Mesodermal cell (in vitro differentiated cells): ENCODE results near the gene HES5.

Source experiments
- H3K27ac ChIP-seq: 2 replicates; pipeline ENCODE4 v1.7.0; 2013; ENCODE audit warnings: mild to moderate bottlenecking, low read depth, low read length, moderate library complexity; ENCODE audit not compliant: severe bottlenecking
- H3K36me3 ChIP-seq: 2 replicates; pipeline ENCODE4 v1.7.1; 2013; ENCODE audit warnings: mild to moderate bottlenecking, low read length, moderate library complexity; ENCODE audit not compliant: control insufficient read depth, insufficient read depth
- H3K4me1 ChIP-seq: one replicate; pipeline ENCODE4 v1.7.1; 2013; ENCODE audit warnings: mild to moderate bottlenecking, low read length; ENCODE audit not compliant: insufficient read depth, control insufficient read depth, poor library complexity, severe bottlenecking
- H3K4me3 ChIP-seq: 2 replicates; pipeline ENCODE4 v1.7.0; 2013; ENCODE audit warnings: low read length, control low read depth, mild to moderate bottlenecking; ENCODE audit not compliant: insufficient read depth, poor library complexity, severe bottlenecking; ENCODE audit errors: extremely low read depth
- H3K9me3 ChIP-seq: 2 replicates; pipeline ENCODE4 v1.7.1; 2013; ENCODE audit warnings: mild to moderate bottlenecking, low read length, moderate library complexity; ENCODE audit not compliant: control insufficient read depth
- WGBS, 2 experiments: methylation state at CpG; one replicate each; pipeline ENCODE4 v1.1.5; 2013; ENCODE audit warnings: missing lambda C conversion rate in 2 of 2; ENCODE audit not compliant: insufficient coverage in 2 of 2; 5-methylcytosine and 5-hydroxymethylcytosine counted together

The HES5 gene

DNA sequence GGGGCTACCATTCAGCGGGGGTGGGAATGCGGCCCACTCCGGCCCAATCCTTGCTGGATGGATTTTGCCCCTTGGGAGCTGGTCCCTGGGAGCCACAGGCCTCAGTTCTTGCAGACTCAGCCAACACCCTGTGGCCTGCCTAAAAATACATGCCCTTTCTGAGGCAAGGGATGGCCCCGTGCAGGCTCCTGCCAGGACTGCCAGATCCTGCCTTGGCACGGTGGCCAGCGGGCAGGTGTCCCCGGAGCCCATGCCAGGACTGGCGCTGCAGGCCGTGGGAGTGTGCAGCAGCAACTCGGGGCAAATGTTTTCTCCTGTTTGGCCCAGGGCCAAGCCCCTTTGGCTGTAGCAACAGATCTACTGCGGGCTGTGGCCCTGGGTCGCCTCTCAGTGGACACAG, 2.0 kb downstream of the HES5 start:
- H3K27ac ChIP-seq: no peak overlapping the region
- H3K36me3 ChIP-seq: peaks cover 9% of the 10 kb centered on the region
- peaks cover 40% of the 10 kb centered on the region for H3K4me1 ChIP-seq
- no peak overlapping the region for H3K4me3 ChIP-seq
- no peaks in the 10 kb centered on the region for H3K9me3 ChIP-seq
- 87% methylated on average over 11 to 12 of the region's 12 CpGs for WGBS, 2 experiments

DNA sequence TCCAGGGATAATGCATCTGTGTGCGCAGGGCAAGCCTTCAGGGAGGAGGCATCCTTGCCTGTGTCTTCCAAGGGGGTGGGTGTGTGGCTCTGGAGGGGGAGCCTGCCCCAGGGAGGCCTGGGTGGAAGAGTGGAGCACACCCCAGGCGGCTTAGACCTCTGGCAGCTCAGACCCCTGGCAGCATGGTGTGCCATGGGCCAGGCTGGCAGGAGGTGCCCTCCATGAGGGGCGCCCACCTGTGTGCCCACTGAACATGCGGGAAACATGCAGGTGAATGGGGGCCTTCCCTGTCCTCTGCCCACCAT, 2.6 kb downstream of the HES5 start:
- Histone ChIP-seq H3K27ac (no peak overlapping the region), H3K4me3 (no peak overlapping the region), H3K4me1 (peaks cover 41% of the 10 kb centered on the region), H3K36me3 (peaks cover 12% of the 10 kb centered on the region), H3K9me3 (no peaks in the 10 kb centered on the region)
- 86 to 95% methylated on average over 3 of the region's 4 CpGs for WGBS, 2 experiments

DNA sequence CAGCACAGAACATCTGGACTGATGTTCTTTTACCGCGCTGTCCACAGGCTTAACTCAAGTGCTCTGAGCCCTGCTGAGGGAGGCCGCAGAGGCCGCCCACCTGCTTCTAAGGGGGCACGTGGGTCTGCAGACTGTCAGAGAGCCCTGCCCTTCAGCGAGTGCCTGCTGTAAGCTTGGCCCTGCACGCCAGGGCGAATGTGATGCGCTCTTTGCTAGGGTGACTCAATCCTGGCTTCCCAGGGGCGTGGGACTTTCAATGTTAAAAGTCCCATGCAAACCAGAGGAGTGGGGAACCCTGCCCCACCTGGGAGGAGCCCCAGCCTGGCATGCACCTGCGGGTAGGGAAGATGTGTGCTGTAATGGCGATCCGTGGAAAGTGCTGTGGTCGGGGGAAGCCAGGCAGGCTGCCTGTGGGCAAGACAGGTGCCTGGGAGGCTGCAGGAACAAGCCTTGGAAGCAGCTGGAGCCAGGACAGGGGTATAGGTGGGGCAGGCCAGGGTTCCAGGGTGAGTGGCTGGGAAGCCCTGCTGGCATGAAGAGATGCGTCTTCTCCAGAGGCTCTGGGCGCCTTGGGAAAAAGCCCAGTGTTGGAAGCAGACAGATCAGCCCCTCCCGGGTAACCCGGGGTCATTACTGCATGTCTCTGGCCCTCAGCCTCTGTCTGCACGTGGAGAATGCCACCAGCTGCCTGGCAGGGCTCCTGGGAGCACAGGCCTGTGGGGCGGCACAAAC, 3.1 kb downstream of the HES5 start:
- Histone ChIP-seq H3K4me1 (peaks cover 41% of the 10 kb centered on the region), H3K36me3 (peaks cover 16% of the 10 kb centered on the region), H3K27ac (no peak overlapping the region), H3K4me3 (peak overlapping the region; percentile 90), H3K9me3 (no peaks in the 10 kb centered on the region)
- 27 to 28% methylated on average over 18 to 20 of the region's 20 CpGs for WGBS, 2 experiments

GRCh38 chr1:2525920-2526823, 3.9 kb downstream of the HES5 start, which contains the start of gene PANK4:
Gene PANK4, minus strand, starts transcription at chr1:2526596. Its CDS starts 9 bp downstream, at chr1:2526587.
- 0% methylated on average over 78 to 101 of the region's 107 CpGs for WGBS, 2 experiments
- Histone ChIP-seq H3K27ac (peak within 1 kb of the TSS; percentile 87), H3K9me3 (no peaks in the 10 kb centered on the region), H3K4me3 (peak within 1 kb of the TSS; percentile 90), H3K36me3 (peaks cover 24% of the 10 kb centered on the region), H3K4me1 (peaks cover 40% of the 10 kb centered on the region)

DNA sequence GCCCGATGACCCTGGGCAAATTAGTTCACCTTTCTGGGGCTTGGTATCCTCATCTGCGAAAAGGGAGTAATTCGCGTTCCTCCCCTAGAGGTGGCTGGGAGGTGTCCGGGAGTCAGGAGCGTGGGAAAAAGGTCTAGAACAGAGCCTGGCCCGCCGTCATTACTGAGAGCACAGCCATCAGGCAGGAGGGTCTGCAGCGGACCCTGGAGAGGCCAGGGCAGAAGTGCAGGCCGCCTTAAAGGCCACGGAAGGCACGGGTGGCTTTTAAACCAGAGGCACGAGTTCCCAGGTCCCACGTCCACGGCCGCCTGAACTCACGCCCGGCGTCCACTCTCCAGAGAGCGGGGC, 4.5 kb downstream of the HES5 start:
- Histone ChIP-seq H3K9me3 (no peaks in the 10 kb centered on the region), H3K4me1 (peaks cover 33% of the 10 kb centered on the region), H3K4me3 (peak overlapping the region; percentile 90), H3K27ac (peak overlapping the region; percentile 59), H3K36me3 (peaks cover 30% of the 10 kb centered on the region)
- 5 to 9% methylated on average over 20 of the region's 20 CpGs for WGBS, 2 experiments

- peaks cover 35% of the 10 kb centered on the region for H3K4me1 ChIP-seq
- no peaks in the 10 kb centered on the region for H3K9me3 ChIP-seq
- 92 to 96% methylated on average over 8 to 9 of the region's 10 CpGs for WGBS, 2 experiments
- H3K4me3 ChIP-seq: no peak overlapping the region
- no peak overlapping the region for H3K27ac ChIP-seq
- peaks cover 45% of the 10 kb centered on the region for H3K36me3 ChIP-seq
Observed at GRCh38 chr1:2523891-2524609, 6.0 kb downstream of the HES5 start.

DNA sequence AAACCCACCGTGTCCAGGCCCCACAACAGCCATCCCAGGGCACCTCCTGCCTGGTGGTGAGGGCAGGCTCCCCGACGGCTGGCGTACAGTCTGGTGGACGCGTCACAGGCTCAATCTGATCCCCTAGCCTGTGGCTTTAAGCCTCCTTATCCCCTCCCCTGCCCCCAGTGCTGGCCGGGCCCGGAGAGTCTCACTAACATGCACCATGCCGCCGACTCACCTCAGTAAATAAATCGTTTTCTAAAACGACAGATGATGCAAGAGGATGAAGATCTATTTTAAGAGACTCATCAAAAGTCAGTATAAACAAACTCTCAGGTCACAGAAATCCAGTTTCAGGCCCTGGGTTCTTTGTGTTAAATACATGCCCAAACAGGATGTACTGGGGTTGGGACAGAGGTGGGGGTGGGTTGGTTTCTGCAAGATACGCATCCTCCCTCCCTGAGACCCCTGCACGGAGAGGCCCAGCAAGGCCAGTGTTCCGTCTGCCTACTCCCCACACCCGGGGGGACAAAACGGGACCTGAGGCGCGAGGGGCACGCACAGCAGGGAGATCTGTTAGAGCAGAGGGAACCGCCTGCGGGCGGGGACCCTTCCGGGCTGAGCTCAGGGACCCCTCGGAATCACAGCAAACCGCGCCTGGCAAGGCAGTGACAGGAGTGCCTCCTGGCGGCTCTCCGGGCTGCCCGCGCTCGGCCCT, 6.7 kb downstream of the HES5 start:
- Histone ChIP-seq H3K9me3 (no peaks in the 10 kb centered on the region), H3K27ac (peak overlapping the region; percentile 39), H3K4me1 (peaks cover 37% of the 10 kb centered on the region), H3K4me3 (no peak overlapping the region), H3K36me3 (peaks cover 52% of the 10 kb centered on the region)
- 89 to 95% methylated on average over 19 to 28 of the region's 32 CpGs for WGBS, 2 experiments

DNA sequence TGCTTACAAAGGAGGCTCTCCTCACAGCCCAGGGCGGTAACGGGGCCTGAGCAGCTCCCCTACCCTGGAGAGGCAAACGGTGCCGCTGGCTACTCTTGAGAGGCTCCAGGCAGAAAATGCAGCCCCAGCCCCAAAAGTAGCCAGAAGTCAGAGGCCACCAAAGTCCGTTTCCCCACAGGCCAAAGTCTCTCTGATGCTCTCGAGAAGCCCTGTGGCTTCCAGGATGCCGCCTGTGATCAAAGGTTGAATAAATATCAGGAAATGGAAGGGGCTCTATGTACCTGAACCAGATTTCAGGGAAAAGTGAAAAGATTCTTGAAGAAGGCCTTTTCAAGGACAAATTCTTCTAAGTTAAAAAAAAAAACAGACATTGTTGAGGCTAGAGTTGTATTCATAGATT, 7.8 kb downstream of the HES5 start:
- H3K36me3 ChIP-seq: peaks cover 64% of the 10 kb centered on the region
- H3K27ac ChIP-seq: no peak overlapping the region
- peaks cover 37% of the 10 kb centered on the region for H3K4me1 ChIP-seq
- no peaks in the 10 kb centered on the region for H3K9me3 ChIP-seq
- no peak overlapping the region for H3K4me3 ChIP-seq
- 94 to 98% methylated on average over 7 of the region's 7 CpGs for WGBS, 2 experiments

- Histone ChIP-seq H3K27ac (no peak overlapping the region), H3K4me3 (no peak overlapping the region), H3K4me1 (peaks cover 30% of the 10 kb centered on the region), H3K9me3 (no peaks in the 10 kb centered on the region), H3K36me3 (peaks cover 78% of the 10 kb centered on the region)
- 96 to 97% methylated on average over 21 of the region's 21 CpGs for WGBS, 2 experiments
Observed at GRCh38 chr1:2520806-2521205, 9.3 kb downstream of the HES5 start.

GRCh38 chr1:2520206-2520605, 9.9 kb downstream of the HES5 start:
- no peaks in the 10 kb centered on the region for H3K9me3 ChIP-seq
- 95 to 97% methylated on average over 14 to 15 of the region's 20 CpGs for WGBS, 2 experiments
- peaks cover 28% of the 10 kb centered on the region for H3K4me1 ChIP-seq
- no peak overlapping the region for H3K4me3 ChIP-seq
- peaks cover 83% of the 10 kb centered on the region for H3K36me3 ChIP-seq
- H3K27ac ChIP-seq: no peak overlapping the region
